K562 (cell line): ENCODE results near the gene ENG. TPM values are rescaled to one million over a fixed set of nuclear protein-coding genes. Genes with fewer than 3 reads are reported as not detected.

Experiments used
- ZFPM2 ChIP-seq: fragments of 250-450 bp; sonication (Bioruptor Pico); IDR thresholded peaks from 2 replicates; pipeline ENCODE4 v1.5.1; 2022; ENCODE audit warnings: mild to moderate bottlenecking
- polyA plus RNA-seq, 8 experiments: library from polyadenylated mRNA; depleted of rRNA in 4 of 8; stranded (reverse) in 5 of 8; unstranded in 3 of 8; fragments of >200 nt; fragmentation: Nextera tagmentation in 2 of 8; fragmentation: Illumina TruSeq in 1 of 8; extraction: Ambion mirVana in 2 of 8; extraction: Trizol in 1 of 8; gene quantifications; 2 replicates each; pipeline versions ENCODE4 v1.2.1 to v1.2.3, GENCODE V29; 2011 to 2014; ENCODE audit warnings: inconsistent platforms in 1 of 8, missing spikeins in 1 of 8
- total RNA-seq, 7 experiments: library from RNA; depleted of rRNA in 6 of 7; stranded (reverse); fragments of >200 nt in 6 of 7; fragmentation: Illumina TruSeq in 2 of 7; extraction: Trizol in 2 of 7; gene quantifications; 2 replicates each; pipeline versions ENCODE4 v1.2.1 to v1.2.3, GENCODE V29; 2011 to 2021; ENCODE audit warnings: low replicate concordance in 1 of 7
- TF ChIP-seq, protein P1 (sequence below): fragments of 450-650 bp; IDR thresholded peaks from 2 replicates; pipeline ENCODE4 v1.6.1; 2016; ENCODE audit warnings: mild to moderate bottlenecking, moderate library complexity

Gene ENG
- total and polyA plus RNA-seq, 9 of the 15 experiments (the other 6 are each of a cell fraction or from before 2014, with no cell fraction given), result 0.04 to 0.40 (median 0.14) TPM; not detected in 1

DNA sequence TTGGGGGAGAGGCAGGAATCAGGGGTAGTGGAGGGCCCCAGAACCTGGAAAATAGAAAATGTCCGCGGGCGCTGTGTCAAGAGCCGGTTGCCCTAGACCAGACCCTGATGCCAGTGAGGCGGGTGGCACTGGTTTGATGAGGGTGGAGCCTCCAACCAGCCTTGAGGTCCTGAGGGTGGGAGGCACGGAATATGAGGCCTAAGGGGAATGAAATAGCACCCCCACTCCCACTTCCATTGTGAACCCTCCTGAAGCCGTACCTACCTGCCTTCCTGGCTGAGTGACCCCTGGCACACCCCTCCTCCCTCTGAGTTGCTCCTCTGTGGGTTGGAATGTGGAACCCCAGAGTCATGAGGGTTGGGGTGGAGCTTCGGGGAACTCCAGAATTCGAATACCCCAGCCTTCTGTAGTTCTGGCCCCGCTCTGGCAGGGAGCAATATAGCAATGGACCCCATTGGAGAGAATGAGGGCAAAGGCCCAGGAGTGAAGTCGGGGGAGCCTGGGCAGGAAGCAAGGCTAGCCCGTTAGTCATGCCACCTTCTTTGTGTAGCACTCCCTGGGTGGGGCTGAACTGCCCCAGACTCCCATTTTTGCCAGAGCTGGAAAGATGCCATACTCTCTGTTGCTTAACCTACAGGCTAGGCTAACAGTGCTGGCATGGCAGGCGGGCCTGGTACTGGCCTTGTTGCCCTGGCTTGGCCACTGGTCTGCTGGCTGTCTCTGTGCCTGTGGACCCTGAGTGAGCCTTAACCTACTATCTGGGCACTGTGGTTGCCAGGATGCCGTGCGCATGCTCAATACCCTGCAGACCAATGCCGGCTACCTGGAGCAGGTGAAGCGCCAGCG, 50.7 kb downstream of the ENG start (continued):
- TF ChIP-seq, protein P1, sequence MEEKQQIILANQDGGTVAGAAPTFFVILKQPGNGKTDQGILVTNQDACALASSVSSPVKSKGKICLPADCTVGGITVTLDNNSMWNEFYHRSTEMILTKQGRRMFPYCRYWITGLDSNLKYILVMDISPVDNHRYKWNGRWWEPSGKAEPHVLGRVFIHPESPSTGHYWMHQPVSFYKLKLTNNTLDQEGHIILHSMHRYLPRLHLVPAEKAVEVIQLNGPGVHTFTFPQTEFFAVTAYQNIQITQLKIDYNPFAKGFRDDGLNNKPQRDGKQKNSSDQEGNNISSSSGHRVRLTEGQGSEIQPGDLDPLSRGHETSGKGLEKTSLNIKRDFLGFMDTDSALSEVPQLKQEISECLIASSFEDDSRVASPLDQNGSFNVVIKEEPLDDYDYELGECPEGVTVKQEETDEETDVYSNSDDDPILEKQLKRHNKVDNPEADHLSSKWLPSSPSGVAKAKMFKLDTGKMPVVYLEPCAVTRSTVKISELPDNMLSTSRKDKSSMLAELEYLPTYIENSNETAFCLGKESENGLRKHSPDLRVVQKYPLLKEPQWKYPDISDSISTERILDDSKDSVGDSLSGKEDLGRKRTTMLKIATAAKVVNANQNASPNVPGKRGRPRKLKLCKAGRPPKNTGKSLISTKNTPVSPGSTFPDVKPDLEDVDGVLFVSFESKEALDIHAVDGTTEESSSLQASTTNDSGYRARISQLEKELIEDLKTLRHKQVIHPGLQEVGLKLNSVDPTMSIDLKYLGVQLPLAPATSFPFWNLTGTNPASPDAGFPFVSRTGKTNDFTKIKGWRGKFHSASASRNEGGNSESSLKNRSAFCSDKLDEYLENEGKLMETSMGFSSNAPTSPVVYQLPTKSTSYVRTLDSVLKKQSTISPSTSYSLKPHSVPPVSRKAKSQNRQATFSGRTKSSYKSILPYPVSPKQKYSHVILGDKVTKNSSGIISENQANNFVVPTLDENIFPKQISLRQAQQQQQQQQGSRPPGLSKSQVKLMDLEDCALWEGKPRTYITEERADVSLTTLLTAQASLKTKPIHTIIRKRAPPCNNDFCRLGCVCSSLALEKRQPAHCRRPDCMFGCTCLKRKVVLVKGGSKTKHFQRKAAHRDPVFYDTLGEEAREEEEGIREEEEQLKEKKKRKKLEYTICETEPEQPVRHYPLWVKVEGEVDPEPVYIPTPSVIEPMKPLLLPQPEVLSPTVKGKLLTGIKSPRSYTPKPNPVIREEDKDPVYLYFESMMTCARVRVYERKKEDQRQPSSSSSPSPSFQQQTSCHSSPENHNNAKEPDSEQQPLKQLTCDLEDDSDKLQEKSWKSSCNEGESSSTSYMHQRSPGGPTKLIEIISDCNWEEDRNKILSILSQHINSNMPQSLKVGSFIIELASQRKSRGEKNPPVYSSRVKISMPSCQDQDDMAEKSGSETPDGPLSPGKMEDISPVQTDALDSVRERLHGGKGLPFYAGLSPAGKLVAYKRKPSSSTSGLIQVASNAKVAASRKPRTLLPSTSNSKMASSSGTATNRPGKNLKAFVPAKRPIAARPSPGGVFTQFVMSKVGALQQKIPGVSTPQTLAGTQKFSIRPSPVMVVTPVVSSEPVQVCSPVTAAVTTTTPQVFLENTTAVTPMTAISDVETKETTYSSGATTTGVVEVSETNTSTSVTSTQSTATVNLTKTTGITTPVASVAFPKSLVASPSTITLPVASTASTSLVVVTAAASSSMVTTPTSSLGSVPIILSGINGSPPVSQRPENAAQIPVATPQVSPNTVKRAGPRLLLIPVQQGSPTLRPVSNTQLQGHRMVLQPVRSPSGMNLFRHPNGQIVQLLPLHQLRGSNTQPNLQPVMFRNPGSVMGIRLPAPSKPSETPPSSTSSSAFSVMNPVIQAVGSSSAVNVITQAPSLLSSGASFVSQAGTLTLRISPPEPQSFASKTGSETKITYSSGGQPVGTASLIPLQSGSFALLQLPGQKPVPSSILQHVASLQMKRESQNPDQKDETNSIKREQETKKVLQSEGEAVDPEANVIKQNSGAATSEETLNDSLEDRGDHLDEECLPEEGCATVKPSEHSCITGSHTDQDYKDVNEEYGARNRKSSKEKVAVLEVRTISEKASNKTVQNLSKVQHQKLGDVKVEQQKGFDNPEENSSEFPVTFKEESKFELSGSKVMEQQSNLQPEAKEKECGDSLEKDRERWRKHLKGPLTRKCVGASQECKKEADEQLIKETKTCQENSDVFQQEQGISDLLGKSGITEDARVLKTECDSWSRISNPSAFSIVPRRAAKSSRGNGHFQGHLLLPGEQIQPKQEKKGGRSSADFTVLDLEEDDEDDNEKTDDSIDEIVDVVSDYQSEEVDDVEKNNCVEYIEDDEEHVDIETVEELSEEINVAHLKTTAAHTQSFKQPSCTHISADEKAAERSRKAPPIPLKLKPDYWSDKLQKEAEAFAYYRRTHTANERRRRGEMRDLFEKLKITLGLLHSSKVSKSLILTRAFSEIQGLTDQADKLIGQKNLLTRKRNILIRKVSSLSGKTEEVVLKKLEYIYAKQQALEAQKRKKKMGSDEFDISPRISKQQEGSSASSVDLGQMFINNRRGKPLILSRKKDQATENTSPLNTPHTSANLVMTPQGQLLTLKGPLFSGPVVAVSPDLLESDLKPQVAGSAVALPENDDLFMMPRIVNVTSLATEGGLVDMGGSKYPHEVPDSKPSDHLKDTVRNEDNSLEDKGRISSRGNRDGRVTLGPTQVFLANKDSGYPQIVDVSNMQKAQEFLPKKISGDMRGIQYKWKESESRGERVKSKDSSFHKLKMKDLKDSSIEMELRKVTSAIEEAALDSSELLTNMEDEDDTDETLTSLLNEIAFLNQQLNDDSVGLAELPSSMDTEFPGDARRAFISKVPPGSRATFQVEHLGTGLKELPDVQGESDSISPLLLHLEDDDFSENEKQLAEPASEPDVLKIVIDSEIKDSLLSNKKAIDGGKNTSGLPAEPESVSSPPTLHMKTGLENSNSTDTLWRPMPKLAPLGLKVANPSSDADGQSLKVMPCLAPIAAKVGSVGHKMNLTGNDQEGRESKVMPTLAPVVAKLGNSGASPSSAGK, result no peak
- no peak for TF ChIP-seq ZFPM2
